Colonic mucosa (tissue), 4 donors: ENCODE measurements around the gene UBE2H. TPM values are rescaled to one million over a fixed set of nuclear protein-coding genes. Genes with fewer than 3 reads are reported as not detected.

Experiments
- DNase-seq: peaks from one replicate; pipeline ENCODE4 v3.0.0-alpha.2; 2020
- H3K27ac ChIP-seq: fragments of 200-600 bp; one replicate; pipeline ENCODE4 v1.8.0; 2021
- H3K27me3 ChIP-seq: fragments of 200-600 bp; one replicate; pipeline ENCODE4 v1.8.0; 2021
- H3K36me3 ChIP-seq: fragments of 200-600 bp; one replicate; pipeline ENCODE4 v1.8.0; 2021
- H3K4me1 ChIP-seq: fragments of 200-600 bp; one replicate; pipeline ENCODE4 v1.8.0; 2021; ENCODE audit warnings: mild to moderate bottlenecking
- H3K4me3 ChIP-seq: fragments of 200-600 bp; one replicate; pipeline ENCODE4 v1.8.0; 2021
- H3K9ac ChIP-seq, 2 donors: one replicate each; pipeline ENCODE4 v1.7.0; 2013; ENCODE audit warnings: control low read depth in 2 of 2, low read depth in 2 of 2, low read length in 2 of 2
- H3K9me3 ChIP-seq: fragments of 200-600 bp; one replicate; pipeline ENCODE4 v1.8.0; 2021
- intact Hi-C: fragments of 100-400 bp; cut with DNase I; formaldehyde crosslinking; loops from one replicate; pipeline ENCODE4 v1.14.1; 2022
- total RNA-seq, 2 donors: library from RNA; stranded (reverse); fragmentation: NEBNext Ultra II Directional in 1 of 2; extraction: Animal tissue kit (Norgen Biotek cat#: 25700) in 1 of 2; gene quantifications; one replicate each; pipeline ENCODE4 v1.2.1, GENCODE V29; 2021
- TF ChIP-seq, protein P1 (sequence below): fragments of 200-600 bp; IDR thresholded peaks from one replicate; pipeline ENCODE4 v1.8.0; 2022; ENCODE audit warnings: antibody characterized with exemption, mild to moderate bottlenecking
- donor health status: healthy.
- donor health status: DM: no; HTN: no; CAD: no.
- donor health status: DM: no; HTN: no; CAD: no.

The UBE2H gene
- total RNA-seq, 2 donors from 2014 or later = 38.4 to 65.8 TPM

GRCh38 chr7:129908181-129908580, 44.6 kb downstream of the UBE2H start:
- peaks cover 12% of the 10 kb centered on the region for H3K4me1 ChIP-seq
- no peak overlapping the region for H3K27ac ChIP-seq
- no peak overlapping the region for H3K4me3 ChIP-seq
- H3K9ac ChIP-seq = no peak overlapping the region
- TF ChIP-seq, protein P1, sequence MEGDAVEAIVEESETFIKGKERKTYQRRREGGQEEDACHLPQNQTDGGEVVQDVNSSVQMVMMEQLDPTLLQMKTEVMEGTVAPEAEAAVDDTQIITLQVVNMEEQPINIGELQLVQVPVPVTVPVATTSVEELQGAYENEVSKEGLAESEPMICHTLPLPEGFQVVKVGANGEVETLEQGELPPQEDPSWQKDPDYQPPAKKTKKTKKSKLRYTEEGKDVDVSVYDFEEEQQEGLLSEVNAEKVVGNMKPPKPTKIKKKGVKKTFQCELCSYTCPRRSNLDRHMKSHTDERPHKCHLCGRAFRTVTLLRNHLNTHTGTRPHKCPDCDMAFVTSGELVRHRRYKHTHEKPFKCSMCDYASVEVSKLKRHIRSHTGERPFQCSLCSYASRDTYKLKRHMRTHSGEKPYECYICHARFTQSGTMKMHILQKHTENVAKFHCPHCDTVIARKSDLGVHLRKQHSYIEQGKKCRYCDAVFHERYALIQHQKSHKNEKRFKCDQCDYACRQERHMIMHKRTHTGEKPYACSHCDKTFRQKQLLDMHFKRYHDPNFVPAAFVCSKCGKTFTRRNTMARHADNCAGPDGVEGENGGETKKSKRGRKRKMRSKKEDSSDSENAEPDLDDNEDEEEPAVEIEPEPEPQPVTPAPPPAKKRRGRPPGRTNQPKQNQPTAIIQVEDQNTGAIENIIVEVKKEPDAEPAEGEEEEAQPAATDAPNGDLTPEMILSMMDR = no peak
- no peaks in the 10 kb centered on the region for H3K27me3 ChIP-seq
- DNase-seq = no peak
- H3K9me3 ChIP-seq = no peaks in the 10 kb centered on the region
- no peaks in the 10 kb centered on the region for H3K36me3 ChIP-seq
- intact Hi-C loops = no loop called here

GRCh38 chr7:129907122-129907736, 45.5 kb downstream of the UBE2H start:
- Histone ChIP-seq H3K4me3 (no peak overlapping the region), H3K27me3 (no peaks in the 10 kb centered on the region), H3K4me1 (peaks cover 12% of the 10 kb centered on the region), H3K9ac (no peak overlapping the region), H3K9me3 (no peaks in the 10 kb centered on the region), H3K27ac (peak overlapping the region; percentile 39), H3K36me3 (no peaks in the 10 kb centered on the region)
- TF ChIP-seq, protein P1 = no peak
- no peak for DNase-seq
- intact Hi-C loops = no loop called here

DNA sequence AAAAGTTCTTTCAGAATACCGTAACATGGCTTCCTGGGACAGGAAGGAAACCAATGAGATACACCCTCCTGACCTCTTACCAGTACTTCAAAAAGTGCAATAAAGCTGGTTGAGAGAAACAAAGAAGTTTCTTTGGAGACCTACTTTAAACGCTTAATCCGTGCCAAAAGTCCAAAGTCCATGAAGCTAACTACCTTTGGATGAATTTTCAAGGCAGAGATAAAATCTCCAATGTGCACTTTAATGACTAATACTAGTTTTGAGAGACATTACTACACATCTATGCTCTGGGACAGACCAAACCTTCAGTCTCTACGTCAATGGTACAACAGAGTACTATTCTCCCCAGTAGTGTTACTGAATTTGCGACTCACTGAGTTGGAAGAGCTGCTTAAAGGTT, 46.1 kb downstream of the UBE2H start:
- Histone ChIP-seq H3K9me3 (no peaks in the 10 kb centered on the region), H3K4me1 (peaks cover 12% of the 10 kb centered on the region), H3K4me3 (no peak overlapping the region), H3K27ac (peak overlapping the region; percentile 39), H3K9ac (no peak overlapping the region), H3K36me3 (no peaks in the 10 kb centered on the region), H3K27me3 (no peaks in the 10 kb centered on the region)
- intact Hi-C loops = no loop called here
- peak; percentile 34 for DNase-seq
- TF ChIP-seq, protein P1 = no peak

GRCh38 chr7:129903935-129904334, 48.8 kb downstream of the UBE2H start:
- Histone ChIP-seq H3K4me3 (no peak overlapping the region), H3K9ac (no peak overlapping the region), H3K4me1 (peaks cover 12% of the 10 kb centered on the region), H3K27me3 (no peaks in the 10 kb centered on the region), H3K27ac (no peak overlapping the region), H3K9me3 (no peaks in the 10 kb centered on the region), H3K36me3 (no peaks in the 10 kb centered on the region)
- no peak for DNase-seq
- intact Hi-C loops = no loop called here
- TF ChIP-seq, protein P1 = no peak

GRCh38 chr7:129902788-129903422, 49.9 kb downstream of the UBE2H start:
- TF ChIP-seq, protein P1 = no peak
- no peaks in the 10 kb centered on the region for H3K36me3 ChIP-seq
- no peak overlapping the region for H3K9ac ChIP-seq
- no peak overlapping the region for H3K27ac ChIP-seq
- H3K4me3 ChIP-seq = no peak overlapping the region
- intact Hi-C loops = no loop called here
- no peak for DNase-seq
- peaks cover 12% of the 10 kb centered on the region for H3K4me1 ChIP-seq
- no peaks in the 10 kb centered on the region for H3K9me3 ChIP-seq
- no peaks in the 10 kb centered on the region for H3K27me3 ChIP-seq
